Suprapubic skin (tissue), 4 donors: ENCODE results near the gene HLA-DOA. TPM values are rescaled to one million over a fixed set of nuclear protein-coding genes. Genes with fewer than 3 reads are reported as not detected.

Experiments used
- total RNA-seq, 4 donors: library from RNA; depleted of rRNA; stranded (reverse); fragments of >200 nt; gene quantifications; one replicate each; pipeline ENCODE4 v1.1.0, GENCODE V29; 2016

The HLA-DOA gene
- total RNA-seq, 4 donors from 2014 or later: 6.8 to 14.3 (median 8.0) TPM

Other genes with a start within 250 kb of the HLA-DOA start
- 10 to 100 TPM; 60.4 to 97.2 (median 80.9) TPM for gene HLA-DQB2, start 246.1 kb downstream of the HLA-DOA start, total RNA-seq
- gene HLA-DOB, start 192.6 kb downstream of the HLA-DOA start, total RNA-seq: 1 to 10 TPM; 1.6 to 5.1 (median 2.7) TPM
- 10 to 100 TPM; 17.7 to 20.8 (median 20.1) TPM for gene TAP2, start 170.9 kb downstream of the HLA-DOA start, total RNA-seq
- gene PSMB8, start 165.5 kb downstream of the HLA-DOA start, total RNA-seq: 10 to 100 TPM; 43.6 to 62.7 (median 49.0) TPM
- 100 to 1,000 TPM in 2 of 4 donors, 10 to 100 TPM in 2; 90.7 to 126 (median 101) TPM for gene TAP1, start 155.9 kb downstream of the HLA-DOA start, total RNA-seq
- 10 to 100 TPM; 12.6 to 35.8 (median 19.1) TPM for gene PSMB9, start 155.4 kb downstream of the HLA-DOA start, total RNA-seq
- 10 to 100 TPM; 15.0 to 30.2 (median 18.1) TPM for gene HLA-DMB, start 68.6 kb downstream of the HLA-DOA start, total RNA-seq
- gene HLA-DMA, start 56.5 kb downstream of the HLA-DOA start, total RNA-seq: 10 to 100 TPM; 18.3 to 57.0 (median 24.2) TPM
- 100 to 1,000 TPM; 145 to 246 (median 197) TPM for gene BRD2, start 41.0 kb downstream of the HLA-DOA start, total RNA-seq
- gene HLA-DPA1, start 64.1 kb upstream of the HLA-DOA start, total RNA-seq: 100 to 1,000 TPM in 1 of 4 donors, 10 to 100 TPM in 3; 21.1 to 101 (median 91.3) TPM
- gene HLA-DPB1, start 66.4 kb upstream of the HLA-DOA start, total RNA-seq: 10 to 100 TPM; 23.7 to 76.6 (median 51.7) TPM
- gene COL11A2, start 182.9 kb upstream of the HLA-DOA start, total RNA-seq: under 1 TPM; 0.21 to 0.97 (median 0.40) TPM
- 10 to 100 TPM; 18.6 to 47.9 (median 26.9) TPM for gene RXRB, start 191.1 kb upstream of the HLA-DOA start, total RNA-seq
- 10 to 100 TPM; 29.3 to 46.3 (median 41.9) TPM for gene SLC39A7, start 191.3 kb upstream of the HLA-DOA start, total RNA-seq
- 10 to 100 TPM; 26.2 to 66.0 (median 50.5) TPM for gene HSD17B8, start 195.1 kb upstream of the HLA-DOA start, total RNA-seq
- gene RING1, start 198.9 kb upstream of the HLA-DOA start, total RNA-seq: 10 to 100 TPM; 11.5 to 18.1 (median 14.9) TPM